ENCODE measurements around the gene MRPL51. TPM values are rescaled to one million over a fixed set of nuclear protein-coding genes. Genes with fewer than 3 reads are reported as not detected.

Gene MRPL51
- total and polyA plus RNA-seq, 2 of the 8 experiments (the other 6 are each of a cell fraction or from before 2014, with no cell fraction given), result 119 to 331 TPM

DNA sequence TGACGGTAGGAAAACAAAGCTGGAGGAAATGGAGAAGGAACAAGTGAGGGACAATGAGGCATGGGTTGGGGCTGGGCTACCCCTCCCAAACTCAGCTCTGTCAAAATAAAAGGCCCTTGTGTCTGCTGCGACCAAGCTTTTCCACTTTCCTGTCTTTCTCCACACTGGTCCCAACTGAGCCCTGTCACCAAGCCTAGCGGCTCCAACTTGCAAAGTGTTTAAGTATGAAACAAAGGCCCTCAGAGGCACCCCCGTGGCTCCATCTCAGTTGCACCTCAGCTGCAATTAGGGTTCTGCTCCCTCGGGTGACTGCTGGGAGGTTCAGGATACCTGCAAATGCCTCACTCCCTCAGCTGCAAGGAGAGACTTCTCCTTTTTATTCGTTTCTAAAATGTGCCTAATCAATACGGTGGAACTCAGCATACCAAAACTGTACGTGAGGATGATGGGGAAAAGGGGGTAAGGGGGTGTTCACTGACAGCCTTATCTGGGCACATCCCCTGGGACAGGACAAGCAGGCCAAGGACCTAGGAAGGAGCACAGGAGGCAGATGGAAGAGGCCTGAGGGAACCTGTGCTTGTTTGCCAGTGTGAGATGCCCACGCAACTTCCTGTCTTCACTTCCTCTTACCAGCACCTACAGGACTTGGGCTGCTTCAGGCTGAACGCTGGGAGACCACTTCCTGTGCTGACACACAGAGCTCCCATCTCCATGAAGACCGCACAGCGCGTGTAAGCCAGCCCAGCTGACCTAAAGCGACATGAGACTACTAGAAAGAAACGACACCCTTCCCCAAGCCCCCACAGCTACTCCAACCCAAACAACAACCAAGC is 31.4 kb downstream of the MRPL51 start:
- Histone ChIP-seq H3K4me1 (replicated peaks in 1 of 4; ENCODE audit: control insufficient read depth in 3 of 4, insufficient read depth in 4 of 4, low read length in 3 of 4) (no peaks in the 10 kb centered on the region), H3K23ac (ENCODE audit: insufficient read length) (no peak overlapping the region), H3K9me3 (ENCODE audit: insufficient read depth in 2 of 2, low read depth in 1 of 2, low read length in 1 of 2) (no peaks in the 10 kb centered on the region), H3K27me3 (replicated peaks in 1 of 4; ENCODE audit: control insufficient read depth in 3 of 4, extremely low read depth in 1 of 4, insufficient read depth in 3 of 4, low read length in 3 of 4) (no peaks in the 10 kb centered on the region), H3K18ac (ENCODE audit: extremely low read depth, low read length) (no peak overlapping the region), H3K23me2 (ENCODE audit: low read depth, low read length) (no peaks in the 10 kb centered on the region), H2BK12ac (ENCODE audit: low read depth, low read length) (no peak overlapping the region), H4K8ac (ENCODE audit: extremely low read depth, insufficient read depth, low read length) (no peak overlapping the region), H3K4me3 (ENCODE audit: extremely low read depth in 1 of 4, insufficient read depth in 2 of 4, low read depth in 3 of 4, low read length in 4 of 4) (no peak overlapping the region), H3K9ac (replicated peaks in 1 of 4; ENCODE audit: extremely low read depth in 1 of 4, low read depth in 3 of 4, low read length in 3 of 4) (no peak overlapping the region), H2BK120ac (replicated peaks; ENCODE audit: low read depth, low read length) (no peak overlapping the region), H3K79me2 (ENCODE audit: control insufficient read depth in 1 of 2, insufficient read depth in 2 of 2, low read length in 2 of 2) (no peaks in the 10 kb centered on the region), H2BK15ac (ENCODE audit: low read length) (no peak overlapping the region), H2BK5ac (ENCODE audit: low read depth, low read length) (no peak overlapping the region), H3K79me1 (ENCODE audit: low read depth, low read length) (no peaks in the 10 kb centered on the region), H2AFZ (ENCODE audit: low read length) (no peak overlapping the region), H2AK5ac (ENCODE audit: low read depth, low read length) (no peak overlapping the region), H3K4me2 (ENCODE audit: insufficient read depth in 1 of 2, low read depth in 2 of 2, low read length in 2 of 2) (no peak overlapping the region), H4K91ac (replicated peaks; ENCODE audit: insufficient read length, low read length) (no peak overlapping the region), H3K36me3 (ENCODE audit: control insufficient read depth in 2 of 4, insufficient read depth in 4 of 4, low read length in 3 of 4) (peaks cover 5 to 40% (median 26%) of the 10 kb centered on the region in 4 experiments), H2BK20ac (ENCODE audit: low read length) (no peak overlapping the region), H3K14ac (ENCODE audit: insufficient read length) (no peak overlapping the region), H4K20me1 (replicated peaks in 1 of 2; ENCODE audit: control insufficient read depth in 1 of 2, insufficient read depth in 2 of 2, low read length in 2 of 2) (peaks cover 0 to 4% of the 10 kb centered on the region in 2 experiments), H3K27ac (ENCODE audit: low read depth, low read length) (no peak overlapping the region), H4K5ac (ENCODE audit: insufficient read length, low read depth, low read length) (no peak overlapping the region), H3K4ac (replicated peaks; ENCODE audit: insufficient read length, low read depth, low read length) (no peak overlapping the region), H3K56ac (replicated peaks; ENCODE audit: insufficient read length, low read depth, low read length) (no peak overlapping the region)
- FAIRE-seq (no peak), DNase-seq (ENCODE audit: low read depth in 1 of 2, low spot score in 2 of 2) (no peak)
- POLR2A ChIA-PET (ENCODE audit: partially characterized antibody), result interaction anchor here (0.6 to 8.8 kb wide), 13 partner anchors 9 to 135 kb away, joined by 3 to 78 read pairs (median 4); partner anchors contain the start of genes CD27, MRPL51, TAPBPL and VAMP1
- no peak for TF ChIP-seq CHD1 (IDR thresholded peaks at IDR 0.05; ENCODE audit: low read depth, low read length)
- no peak for TF ChIP-seq TAF1 (IDR thresholded peaks at IDR 0.05; ENCODE audit: low read depth, low read length)
- no peak for TF ChIP-seq RXRA (IDR thresholded peaks at IDR 0.05; ENCODE audit: insufficient read depth, low read depth, low read length)
- TF ChIP-seq HDAC2 (IDR thresholded peaks at IDR 0.05; ENCODE audit: borderline replicate concordance in 1 of 2, low read depth in 2 of 2, low read length in 2 of 2), result no peak
- TF ChIP-seq, protein P1, sequence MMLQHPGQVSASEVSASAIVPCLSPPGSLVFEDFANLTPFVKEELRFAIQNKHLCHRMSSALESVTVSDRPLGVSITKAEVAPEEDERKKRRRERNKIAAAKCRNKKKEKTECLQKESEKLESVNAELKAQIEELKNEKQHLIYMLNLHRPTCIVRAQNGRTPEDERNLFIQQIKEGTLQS (IDR thresholded peaks at IDR 0.05; ENCODE audit: insufficient read depth, low read depth, low read length), result no peak
- TF ChIP-seq KDM1A (IDR thresholded peaks at IDR 0.05; ENCODE audit: borderline replicate concordance, low read length), result no peak
- no peak for TF ChIP-seq SAP30 (IDR thresholded peaks at IDR 0.05; ENCODE audit: insufficient read depth, insufficient replicate concordance, low read length)
- CTCF ChIA-PET (ENCODE audit: partially characterized antibody), result interaction anchor here (0.6 to 10.5 kb wide), 12 partner anchors 9 to 134 kb away, joined by 3 to 202 read pairs (median 4); partner anchors contain the start of genes CD27, TAPBPL and VAMP1
- WGBS, 2 experiments (ENCODE audit: extremely low coverage in 1 of 2, insufficient coverage in 1 of 2, insufficient read length in 1 of 2, insufficient replicate concordance in 2 of 2, low coverage in 1 of 2, low lambda C conversion rate in 2 of 2, missing lambda C conversion rate in 1 of 2), result 91% methylated on average over 15 of the region's 15 CpGs; no CpG with 5 or more reads in 1 of the 2 experiments

All from H1 (cell line).